Spinal cord (tissue), 10 donors: ENCODE data around the gene CYP1A2. TPM values are rescaled to one million over a fixed set of nuclear protein-coding genes. Genes with fewer than 3 reads are reported as not detected.

Source experiments
- DNase-seq, 6 donors: peaks; one replicate each; pipeline versions ENCODE4 v3.0.0 to v3.0.0-alpha.2; 2013 to 2015; ENCODE audit warnings: low spot score in 6 of 6, low read depth in 4 of 6
- H3K27ac ChIP-seq: one replicate; pipeline ENCODE4 v1.5.1; 2013; ENCODE audit warnings: low read depth, low read length, control low read depth
- H3K27me3 ChIP-seq: one replicate; pipeline ENCODE4 v1.6.1; 2013; ENCODE audit warnings: low read length; ENCODE audit not compliant: control insufficient read depth, insufficient read depth
- H3K36me3 ChIP-seq: one replicate; pipeline ENCODE4 v1.6.1; 2013; ENCODE audit warnings: low read length; ENCODE audit not compliant: control insufficient read depth, insufficient read depth
- H3K4me1 ChIP-seq: one replicate; pipeline ENCODE4 v1.6.1; 2013; ENCODE audit warnings: low read length; ENCODE audit not compliant: control insufficient read depth, insufficient read depth
- H3K4me3 ChIP-seq: one replicate; pipeline ENCODE4 v1.5.1; 2013; ENCODE audit warnings: low read depth, low read length, control low read depth
- H3K9me3 ChIP-seq: one replicate; pipeline ENCODE4 v1.6.1; 2013; ENCODE audit warnings: low read length; ENCODE audit not compliant: control insufficient read depth, insufficient read depth
- WGBS: methylation state at CpG from one replicate; pipeline ENCODE4 v1.1.5; 2013; ENCODE audit warnings: missing lambda C conversion rate; ENCODE audit not compliant: insufficient coverage; 5-methylcytosine and 5-hydroxymethylcytosine counted together
- polyA plus RNA-seq, 2 donors: library from polyadenylated mRNA; unstranded; fragments of 120-200 nt; gene quantifications; one replicate each; pipeline ENCODE4 v1.2.1, GENCODE V29; 2013; ENCODE audit not compliant: insufficient read length in 2 of 2
- total RNA-seq, 2 donors: library from RNA; depleted of rRNA in 1 of 2; stranded (reverse); fragments of 120-200 nt in 1 of 2; fragments of >200 nt in 1 of 2; gene quantifications; one replicate each; pipeline versions ENCODE4 v1.2.3 to v1.2.4, GENCODE V29; 2013 to 2014
- donor health status: healthy.

CYP1A2 gene
- total and polyA plus RNA-seq, 4 donors = 0.29 TPM; not detected in 3

- peak in 2 of 6 donors; percentile 54 to 57 for DNase-seq
- Histone ChIP-seq H3K9me3 (no peaks in the 10 kb centered on the region), H3K4me1 (peaks cover 89% of the 10 kb centered on the region), H3K36me3 (peaks cover 43% of the 10 kb centered on the region), H3K27me3 (no peaks in the 10 kb centered on the region), H3K27ac (peak overlapping the region; percentile 30), H3K4me3 (no peak overlapping the region)
- WGBS = 46% methylated on average over 13 of the region's 13 CpGs
These were observed 38.8 kb downstream of the CYP1A2 start for GRCh38 chr15:74787251-74788041.

GRCh38 chr15:74788042-74788682 is 39.5 kb downstream of the CYP1A2 start:
- 49% methylated on average over 7 of the region's 7 CpGs for WGBS
- Histone ChIP-seq H3K9me3 (no peaks in the 10 kb centered on the region), H3K4me1 (peaks cover 89% of the 10 kb centered on the region), H3K36me3 (peaks cover 44% of the 10 kb centered on the region), H3K27ac (peak overlapping the region; percentile 10), H3K27me3 (no peaks in the 10 kb centered on the region), H3K4me3 (no peak overlapping the region)
- DNase-seq = no peak

- H3K9me3 ChIP-seq = no peaks in the 10 kb centered on the region
- 75% methylated on average over 2 of the region's 9 CpGs for WGBS
- peaks cover 89% of the 10 kb centered on the region for H3K4me1 ChIP-seq
- H3K36me3 ChIP-seq = peaks cover 42% of the 10 kb centered on the region
- H3K27ac ChIP-seq = no peak overlapping the region
- H3K27me3 ChIP-seq = no peaks in the 10 kb centered on the region
- no peak for DNase-seq
- no peak overlapping the region for H3K4me3 ChIP-seq
These were observed 40.1 kb downstream of the CYP1A2 start for GRCh38 chr15:74788683-74789151.

- Histone ChIP-seq H3K36me3 (peaks cover 38% of the 10 kb centered on the region), H3K27me3 (no peaks in the 10 kb centered on the region), H3K27ac (peak overlapping the region; percentile 86), H3K4me3 (no peak overlapping the region), H3K9me3 (no peaks in the 10 kb centered on the region), H3K4me1 (peaks cover 85% of the 10 kb centered on the region)
- 72% methylated on average over 14 of the region's 14 CpGs for WGBS
- no peak for DNase-seq
These were observed 40.6 kb downstream of the CYP1A2 start for GRCh38 chr15:74789171-74789631.

- Histone ChIP-seq H3K4me1 (peaks cover 80% of the 10 kb centered on the region), H3K27me3 (no peaks in the 10 kb centered on the region), H3K36me3 (peaks cover 41% of the 10 kb centered on the region), H3K9me3 (no peaks in the 10 kb centered on the region), H3K4me3 (no peak overlapping the region), H3K27ac (peak overlapping the region; percentile 86)
- 64% methylated on average over 3 of the region's 3 CpGs for WGBS
- DNase-seq = no peak
These were observed 41.1 kb downstream of the CYP1A2 start for GRCh38 chr15:74789741-74790079.

DNA sequence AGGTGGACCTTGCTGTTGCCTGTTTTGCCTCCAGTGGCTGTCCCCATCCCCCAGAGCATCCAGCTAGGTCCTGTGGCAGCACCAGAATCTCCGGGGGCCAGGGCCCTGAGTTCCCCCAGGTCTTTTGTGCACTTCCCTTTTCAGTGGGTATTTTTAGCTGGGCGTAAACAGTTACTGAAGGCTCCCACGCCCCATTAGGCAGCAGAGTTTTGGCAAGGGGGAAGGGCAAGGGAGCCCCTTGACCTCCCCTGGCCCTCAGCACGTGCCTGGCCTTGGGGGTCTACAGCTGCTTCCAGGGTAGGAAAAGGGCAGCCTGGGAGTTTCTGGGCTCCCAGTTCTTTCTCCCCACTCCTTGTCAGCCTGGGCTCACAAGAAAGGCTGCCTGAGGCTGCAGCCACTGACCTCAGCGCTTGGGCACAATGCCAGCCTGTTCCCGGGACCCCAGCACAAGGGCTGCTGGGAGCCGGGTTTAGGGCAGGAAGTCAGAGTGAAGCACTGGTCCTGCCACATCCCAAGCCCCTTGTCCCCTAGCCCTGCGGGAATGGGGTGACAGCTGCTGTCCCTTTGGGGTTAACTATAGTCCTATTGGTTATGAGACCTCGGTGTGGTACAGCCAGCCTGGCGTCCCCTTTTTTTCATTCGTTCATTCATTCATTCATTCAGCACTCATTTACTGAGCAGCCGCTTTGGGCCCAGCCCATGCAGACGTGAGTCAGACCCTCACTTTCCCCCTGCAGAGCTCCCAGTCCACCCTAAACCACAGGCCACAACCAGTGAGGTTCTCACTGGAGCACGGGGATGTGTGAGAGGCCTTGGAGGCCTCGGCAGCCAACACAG is 41.7 kb downstream of the CYP1A2 start:
- Histone ChIP-seq H3K9me3 (no peaks in the 10 kb centered on the region), H3K27me3 (no peaks in the 10 kb centered on the region), H3K4me1 (peaks cover 76% of the 10 kb centered on the region), H3K36me3 (peaks cover 45% of the 10 kb centered on the region), H3K27ac (peak overlapping the region; percentile 86), H3K4me3 (no peak overlapping the region)
- DNase-seq = peak in 3 of 6 donors; percentile 25 to 81 (median 66)
- WGBS = 22% methylated on average over 7 of the region's 15 CpGs

- Histone ChIP-seq H3K4me1 (peaks cover 69% of the 10 kb centered on the region), H3K27ac (no peak overlapping the region)
- WGBS = no CpG with 5 or more reads among the region's 1 CpG
These were observed 42.4 kb downstream of the CYP1A2 start for GRCh38 chr15:74791007-74791406.

GRCh38 chr15:74791667-74792066 is 43.0 kb downstream of the CYP1A2 start:
- H3K36me3 ChIP-seq = peaks cover 44% of the 10 kb centered on the region
- H3K27ac ChIP-seq = no peak overlapping the region
- peaks cover 62% of the 10 kb centered on the region for H3K4me1 ChIP-seq
- H3K9me3 ChIP-seq = no peaks in the 10 kb centered on the region
- no peaks in the 10 kb centered on the region for H3K27me3 ChIP-seq
- no peak overlapping the region for H3K4me3 ChIP-seq
- 95% methylated on average over 3 of the region's 7 CpGs for WGBS
- DNase-seq = no peak

More at GRCh38 chr15:74791007-74791406, 42.4 kb downstream of the CYP1A2 start:
- Histone ChIP-seq H3K9me3 (no peaks in the 10 kb centered on the region), H3K4me3 (no peak overlapping the region), H3K36me3 (peaks cover 45% of the 10 kb centered on the region), H3K27me3 (no peaks in the 10 kb centered on the region)
- DNase-seq = no peak

DNA sequence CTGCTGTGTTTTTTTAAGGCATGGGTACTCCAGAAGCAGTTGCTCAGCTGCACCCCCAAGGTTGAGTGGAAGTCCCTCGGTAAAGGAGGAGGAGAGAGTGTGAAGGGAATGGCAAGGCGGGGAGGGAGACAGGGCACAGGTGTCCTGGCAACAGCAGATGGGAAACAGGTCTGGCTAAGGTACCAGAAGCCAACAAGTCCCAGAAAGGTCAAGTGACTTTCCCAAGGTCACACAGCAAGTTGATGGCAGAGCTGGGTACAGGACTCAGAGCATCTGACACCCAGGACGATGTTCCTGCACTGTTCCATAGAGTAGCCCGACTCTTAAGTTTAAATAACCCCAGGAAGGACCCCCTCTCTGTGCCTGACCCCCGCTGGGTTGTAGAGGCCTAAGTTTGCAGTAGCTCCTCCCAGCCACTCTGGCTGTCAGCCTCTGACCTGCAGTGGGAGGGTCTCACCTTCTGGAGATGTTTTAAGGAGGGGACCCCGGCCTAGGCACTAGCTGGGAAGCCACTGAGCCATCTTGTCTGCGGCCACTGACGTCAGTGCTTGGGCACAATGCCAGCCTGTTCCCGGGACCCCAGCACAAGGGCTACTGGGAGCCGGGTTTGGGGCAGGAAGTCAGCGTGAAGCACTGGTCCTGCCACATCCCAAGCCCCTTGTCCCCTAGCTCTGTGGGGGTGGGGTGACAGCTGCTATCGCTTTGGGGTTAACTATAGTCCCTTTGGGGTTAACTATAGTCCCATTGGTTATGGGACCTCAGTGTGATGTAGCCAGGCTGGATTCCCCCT is 43.8 kb downstream of the CYP1A2 start:
- no peaks in the 10 kb centered on the region for H3K9me3 ChIP-seq
- H3K27me3 ChIP-seq = no peaks in the 10 kb centered on the region
- peaks cover 43% of the 10 kb centered on the region for H3K36me3 ChIP-seq
- H3K4me3 ChIP-seq = no peak overlapping the region
- 61% methylated on average over 11 of the region's 12 CpGs for WGBS
- no peak overlapping the region for H3K27ac ChIP-seq
- H3K4me1 ChIP-seq = peaks cover 55% of the 10 kb centered on the region
- no peak for DNase-seq
